D721Med (cell line): ENCODE data around the gene RSPH3.
A peak's percentile ranks its signal among the peaks of the same experiment; 100 is the strongest.
"Not testable (repeated sequence)": the region's sequence is repeated elsewhere in the genome, so short reads cannot be mapped to it uniquely, and the experiment has no call there.

ENCODE experiments used
- DNase-seq: peaks from one replicate; pipeline ENCODE4 v3.0.0; 2011; ENCODE audit warnings: low spot score; ENCODE audit not compliant: insufficient read length
- FAIRE-seq: peaks from 2 replicates; lab custom pipeline; 2011; peaks lifted over from hg19 to GRCh38; lab: Jason Lieb, UNC
- TF ChIP-seq, protein P1 (sequence below): IDR thresholded peaks from 2 replicates; pipeline ENCODE4 v1.5.1; 2012; ENCODE audit warnings: mild to moderate bottlenecking, control low read depth; ENCODE audit not compliant: insufficient read depth; ENCODE audit errors: missing control alignments

Gene RSPH3

DNA sequence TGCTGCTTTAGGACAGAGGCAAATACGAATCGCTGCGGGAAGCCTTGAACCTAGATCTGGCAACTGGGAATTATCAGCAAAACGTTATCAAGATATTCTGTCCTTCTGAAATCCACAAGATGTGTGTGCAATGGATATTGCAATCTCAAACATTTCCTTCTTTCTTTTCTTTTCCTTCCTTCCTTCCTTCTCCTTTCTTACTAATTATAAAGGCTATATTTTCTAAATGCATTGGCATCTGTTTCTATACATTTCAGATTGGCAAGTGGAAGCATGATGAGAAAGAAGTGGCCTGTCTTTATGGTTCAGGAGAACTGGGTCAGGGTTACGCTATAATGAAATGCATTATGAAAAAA is 42.8 kb upstream of the RSPH3 start:
- TF ChIP-seq, protein P1, sequence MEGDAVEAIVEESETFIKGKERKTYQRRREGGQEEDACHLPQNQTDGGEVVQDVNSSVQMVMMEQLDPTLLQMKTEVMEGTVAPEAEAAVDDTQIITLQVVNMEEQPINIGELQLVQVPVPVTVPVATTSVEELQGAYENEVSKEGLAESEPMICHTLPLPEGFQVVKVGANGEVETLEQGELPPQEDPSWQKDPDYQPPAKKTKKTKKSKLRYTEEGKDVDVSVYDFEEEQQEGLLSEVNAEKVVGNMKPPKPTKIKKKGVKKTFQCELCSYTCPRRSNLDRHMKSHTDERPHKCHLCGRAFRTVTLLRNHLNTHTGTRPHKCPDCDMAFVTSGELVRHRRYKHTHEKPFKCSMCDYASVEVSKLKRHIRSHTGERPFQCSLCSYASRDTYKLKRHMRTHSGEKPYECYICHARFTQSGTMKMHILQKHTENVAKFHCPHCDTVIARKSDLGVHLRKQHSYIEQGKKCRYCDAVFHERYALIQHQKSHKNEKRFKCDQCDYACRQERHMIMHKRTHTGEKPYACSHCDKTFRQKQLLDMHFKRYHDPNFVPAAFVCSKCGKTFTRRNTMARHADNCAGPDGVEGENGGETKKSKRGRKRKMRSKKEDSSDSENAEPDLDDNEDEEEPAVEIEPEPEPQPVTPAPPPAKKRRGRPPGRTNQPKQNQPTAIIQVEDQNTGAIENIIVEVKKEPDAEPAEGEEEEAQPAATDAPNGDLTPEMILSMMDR = no peak
- no peak for DNase-seq
- FAIRE-seq = no peak

GRCh38 chr6:159042003-159042825 is 42.2 kb upstream of the RSPH3 start:
- TF ChIP-seq, protein P1 = peak; percentile 91
- peak; percentile 40 for DNase-seq
- no peak for FAIRE-seq

DNA sequence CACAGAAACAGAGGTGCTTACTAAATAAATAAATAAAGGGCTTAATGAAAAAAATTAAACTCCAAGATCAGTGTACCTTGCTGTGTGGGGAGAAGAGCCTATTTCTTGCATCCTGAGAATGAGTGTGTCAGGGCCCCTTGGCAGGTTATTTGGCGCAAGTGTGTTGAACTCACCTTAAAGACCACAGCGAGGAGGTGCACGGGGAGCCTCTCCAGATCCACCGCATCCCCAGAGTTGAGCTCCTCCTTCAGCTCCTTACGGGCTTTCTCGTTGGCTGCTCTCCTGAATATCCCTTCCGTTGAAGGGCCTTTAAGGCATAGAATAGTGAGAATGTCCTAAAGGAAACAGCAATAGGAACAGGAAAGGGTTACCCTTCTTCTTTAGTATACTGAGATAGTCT is 41.2 kb upstream of the RSPH3 start:
- FAIRE-seq (no peak), DNase-seq (no peak)
- TF ChIP-seq, protein P1 = no peak

- DNase-seq (no peak), FAIRE-seq (no peak)
- TF ChIP-seq, protein P1 = no peak
These were observed 39.9 kb upstream of the RSPH3 start for GRCh38 chr6:159039885-159040258.

- no peak for DNase-seq
- TF ChIP-seq, protein P1 = no peak
- FAIRE-seq = no peak
These were observed 39.2 kb upstream of the RSPH3 start for GRCh38 chr6:159038914-159039884.

- FAIRE-seq, DNase-seq: not testable (repeated sequence)
These were observed 38.3 kb upstream of the RSPH3 start for GRCh38 chr6:159038318-159038717.

DNA sequence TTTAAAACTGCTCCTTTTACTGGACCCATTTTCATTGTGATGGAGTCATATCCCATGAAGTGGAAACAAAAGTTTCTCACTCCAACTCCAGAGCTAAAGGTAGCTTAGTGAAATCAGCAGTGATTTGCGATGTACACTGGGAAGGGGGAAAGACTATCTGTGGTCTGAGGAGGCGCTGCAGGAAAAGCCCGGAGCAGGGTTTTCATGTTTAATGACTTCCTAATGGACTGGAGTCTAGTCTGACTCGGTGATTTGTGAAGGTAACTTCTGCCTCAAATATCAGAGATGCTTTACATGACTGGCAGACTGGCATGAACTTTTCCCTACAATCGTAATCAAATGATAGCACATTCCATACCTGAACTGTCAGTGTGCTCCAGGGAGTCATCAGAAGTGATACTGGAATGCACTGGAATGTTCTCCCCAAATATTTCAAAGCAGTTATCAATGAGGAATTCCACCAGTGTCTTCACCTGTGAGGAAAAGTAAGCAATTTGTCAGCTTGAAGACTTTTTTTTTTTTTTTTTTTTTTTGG is 37.8 kb upstream of the RSPH3 start:
- TF ChIP-seq, protein P1 = no peak
- FAIRE-seq (no peak), DNase-seq (no peak)
